OCI-LY3 (cell line): ENCODE measurements around the gene TBC1D2B.

Experiments
- H2AFZ ChIP-seq: fragments of 200-600, 300-600 bp; shearing (Covaris generic); 2 replicates; pipeline ENCODE4 v1.6.0; 2014; ENCODE audit warnings: antibody characterized with exemption, low read depth, low read length
- H3K27ac ChIP-seq: fragments of 200-600, 300-600 bp; sonication (generic); 2 replicates; pipeline ENCODE4 v1.5.1; 2014; ENCODE audit warnings: mild to moderate bottlenecking, low read length, moderate library complexity, mixed read lengths
- H3K27me3 ChIP-seq: fragments of 200-600, 300-600 bp; sonication (generic); 2 replicates; pipeline ENCODE4 v1.6.1; 2014; ENCODE audit warnings: low read depth, low read length, mixed read lengths
- H3K36me3 ChIP-seq: fragments of 200-600, 300-600 bp; sonication (generic); replicated peaks from 2 replicates; pipeline ENCODE3; 2014; ENCODE audit warnings: low read depth, low read length, mixed read lengths
- H3K4me1 ChIP-seq: fragments of 300-600, 200-600 bp; sonication (generic); 2 replicates; pipeline ENCODE4 v1.6.1; 2014; ENCODE audit warnings: low read length, mixed read lengths
- H3K4me2 ChIP-seq: fragments of 200-600, 300-600 bp; sonication (generic); 2 replicates; pipeline ENCODE4 v1.6.1; 2014; ENCODE audit warnings: low read length, mixed read lengths
- H3K4me3 ChIP-seq: fragments of 300-600, 200-600 bp; sonication (generic); 2 replicates; pipeline ENCODE4 v1.5.1; 2014; ENCODE audit warnings: antibody characterized with exemption, mild to moderate bottlenecking, low read length, moderate library complexity
- H3K79me2 ChIP-seq: fragments of 300-600, 200-600 bp; shearing (Covaris generic); 2 replicates; pipeline ENCODE4 v1.6.1; 2014; ENCODE audit warnings: mild to moderate bottlenecking, low read length, mixed read lengths
- H3K9ac ChIP-seq: fragments of 300-600, 200-600 bp; shearing (Covaris generic); 2 replicates; pipeline ENCODE4 v1.6.0; 2014; ENCODE audit warnings: mild to moderate bottlenecking, low read length, moderate library complexity
- H3K9me3 ChIP-seq: fragments of 200-600, 300-600 bp; shearing (Covaris generic); 2 replicates; pipeline ENCODE4 v1.6.1; 2014; ENCODE audit warnings: low read length, mixed read lengths; ENCODE audit not compliant: insufficient read depth
- H4K20me1 ChIP-seq: fragments of 200-600, 300-600 bp; sonication (generic); 2 replicates; pipeline ENCODE4 v1.6.1; 2016; ENCODE audit warnings: low read length, mixed read lengths; ENCODE audit not compliant: insufficient read depth
- CTCF ChIP-seq: fragments of 200-600, 300-600 bp; sonication (generic); IDR thresholded peaks from 2 replicates; pipeline ENCODE4 v1.5.1; 2014; ENCODE audit warnings: antibody characterized with exemption, low read length, low read depth
- EZH2phosphoT487 ChIP-seq: fragments of 200-600 bp; shearing (Covaris generic); IDR thresholded peaks from 2 replicates; pipeline ENCODE4 v1.6.1; 2018; ENCODE audit warnings: antibody characterized with exemption, mixed run types, low read depth

The TBC1D2B gene

DNA sequence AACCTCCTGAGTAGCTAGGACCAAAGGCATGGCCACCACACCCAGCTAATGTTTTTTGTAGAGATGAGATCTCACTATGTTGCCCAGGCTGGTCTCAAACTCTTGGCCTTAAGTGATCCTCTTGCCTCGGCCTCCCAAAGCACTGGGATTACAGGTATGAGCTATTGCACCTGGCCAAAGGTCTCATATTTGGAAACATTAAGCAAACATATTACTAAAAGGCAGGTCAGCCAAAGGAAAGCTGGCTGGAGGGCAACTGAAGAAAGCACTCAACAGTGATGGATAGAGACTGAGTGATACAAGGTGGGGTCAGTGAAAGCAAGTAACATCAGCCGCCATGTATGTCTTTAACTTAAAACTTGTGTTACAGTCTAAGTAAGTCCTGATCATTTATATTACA lies 57.5 kb downstream of the TBC1D2B start:
- H3K9me3 ChIP-seq = no peaks in the 10 kb centered on the region
- no peak overlapping the region for H3K4me2 ChIP-seq
- H3K36me3 ChIP-seq = peaks cover 3% of the 10 kb centered on the region
- H3K4me3 ChIP-seq = no peak overlapping the region
- TF ChIP-seq EZH2phosphoT487 = no peak
- no peak for TF ChIP-seq CTCF
- no peaks in the 10 kb centered on the region for H3K79me2 ChIP-seq
- H3K9ac ChIP-seq = no peak overlapping the region
- H3K4me1 ChIP-seq = peaks cover 14% of the 10 kb centered on the region
- no peaks in the 10 kb centered on the region for H3K27me3 ChIP-seq
- no peak overlapping the region for H3K27ac ChIP-seq
- H4K20me1 ChIP-seq = no peaks in the 10 kb centered on the region; the same call in 1 of the 2 replicates
- no peak overlapping the region for H2AFZ ChIP-seq

DNA sequence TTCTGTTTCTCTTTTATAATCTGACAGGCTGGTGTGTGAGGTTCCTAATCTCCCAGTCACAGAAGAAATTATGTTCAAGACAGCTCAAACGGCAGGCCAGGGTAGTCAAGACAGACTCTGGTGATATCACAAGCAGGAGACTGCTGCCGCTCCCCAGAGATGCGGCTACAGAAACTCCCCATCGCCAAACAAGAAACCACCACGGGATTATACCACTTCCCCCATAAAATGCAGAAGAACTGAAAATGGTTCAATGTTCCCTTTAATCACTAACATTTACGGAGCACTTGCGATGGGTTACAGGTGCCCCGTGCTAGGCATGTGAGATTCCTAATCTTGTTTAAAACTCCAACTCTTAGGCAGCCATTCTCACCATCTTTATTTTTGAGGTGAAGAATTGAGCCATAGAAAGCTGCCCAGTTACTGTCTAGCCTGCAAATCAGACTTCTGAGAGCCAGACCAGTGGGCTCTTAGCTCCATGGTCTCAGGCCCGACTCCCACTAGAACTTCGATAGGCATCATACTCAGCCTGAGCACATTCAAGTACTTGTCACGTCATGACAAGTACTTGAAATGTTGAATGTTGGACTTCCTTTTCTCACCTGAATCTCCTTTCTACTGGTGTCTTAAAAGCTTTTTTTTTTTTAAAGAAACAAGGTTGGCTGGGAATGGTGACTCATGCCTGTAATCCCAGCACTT lies 58.4 kb downstream of the TBC1D2B start:
- H3K9ac ChIP-seq = no peak overlapping the region
- peaks cover 3% of the 10 kb centered on the region for H3K36me3 ChIP-seq
- H3K4me2 ChIP-seq = peak overlapping the region; percentile 91
- H3K4me1 ChIP-seq = peaks cover 14% of the 10 kb centered on the region
- H2AFZ ChIP-seq = no peak overlapping the region
- no peak overlapping the region for H3K27ac ChIP-seq
- H4K20me1 ChIP-seq = no peaks in the 10 kb centered on the region; the same call in 1 of the 2 replicates
- H3K9me3 ChIP-seq = no peaks in the 10 kb centered on the region
- H3K79me2 ChIP-seq = no peaks in the 10 kb centered on the region
- peak overlapping the region; percentile 66 for H3K4me3 ChIP-seq
- TF ChIP-seq EZH2phosphoT487 (no peak), CTCF (no peak)
- no peaks in the 10 kb centered on the region for H3K27me3 ChIP-seq

DNA sequence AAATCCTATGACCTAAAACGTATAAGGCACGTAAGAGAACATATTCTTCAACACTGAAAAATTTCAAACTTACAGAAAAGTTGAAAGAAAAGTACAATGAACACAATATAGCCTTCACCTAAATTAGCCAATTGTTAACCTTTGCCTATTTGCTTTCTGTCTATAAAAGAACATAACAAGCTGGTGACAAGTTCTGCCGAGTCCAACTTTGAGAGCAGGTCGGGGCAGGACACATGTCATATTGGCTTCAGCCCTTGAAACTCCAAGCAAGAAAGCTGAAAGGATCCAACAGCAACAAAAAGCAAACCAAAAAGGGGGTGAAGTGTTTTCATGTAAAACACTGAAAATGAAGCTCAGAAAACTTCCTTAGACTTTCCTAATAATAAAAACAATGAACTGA lies 59.1 kb downstream of the TBC1D2B start:
- Histone ChIP-seq H3K9me3 (no peaks in the 10 kb centered on the region), H3K27ac (no peak overlapping the region), H4K20me1 (no peaks in the 10 kb centered on the region; the same call in 1 of the 2 replicates), H3K4me3 (peak overlapping the region; percentile 66), H3K36me3 (peaks cover 3% of the 10 kb centered on the region), H3K4me1 (peaks cover 14% of the 10 kb centered on the region), H3K79me2 (no peaks in the 10 kb centered on the region), H3K27me3 (no peaks in the 10 kb centered on the region), H3K4me2 (peak overlapping the region; percentile 91), H3K9ac (no peak overlapping the region), H2AFZ (no peak overlapping the region)
- no peak for TF ChIP-seq CTCF
- TF ChIP-seq EZH2phosphoT487 = no peak

DNA sequence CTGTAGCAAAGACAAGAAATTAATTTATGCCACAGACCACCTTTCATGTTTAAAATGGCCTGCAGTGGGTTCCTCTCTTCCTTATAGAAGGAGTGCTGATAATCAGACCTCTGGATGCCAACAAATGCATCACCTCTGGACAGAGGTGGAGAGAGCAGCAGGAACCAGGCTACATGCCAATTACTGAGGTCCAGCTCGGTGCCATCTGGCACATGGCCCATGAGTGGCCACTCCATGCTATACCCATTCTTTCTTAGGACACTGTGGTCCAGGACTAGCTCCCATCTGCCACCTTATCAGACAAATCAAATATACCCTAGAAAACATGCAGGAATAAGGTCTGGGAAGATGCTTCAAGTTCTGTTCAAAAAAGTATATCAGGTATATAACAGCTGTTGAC lies 60.7 kb downstream of the TBC1D2B start:
- TF ChIP-seq EZH2phosphoT487 (no peak), CTCF (no peak)
- H3K27ac ChIP-seq = no peak overlapping the region
- no peaks in the 10 kb centered on the region for H3K9me3 ChIP-seq
- no peak overlapping the region for H3K4me2 ChIP-seq
- H3K9ac ChIP-seq = no peak overlapping the region
- H3K79me2 ChIP-seq = no peaks in the 10 kb centered on the region
- H2AFZ ChIP-seq = no peak overlapping the region
- H3K4me1 ChIP-seq = peaks cover 14% of the 10 kb centered on the region
- H3K27me3 ChIP-seq = no peaks in the 10 kb centered on the region
- no peaks in the 10 kb centered on the region; the same call in 1 of the 2 replicates for H4K20me1 ChIP-seq
- no peak overlapping the region for H3K4me3 ChIP-seq
- peaks cover 5% of the 10 kb centered on the region for H3K36me3 ChIP-seq
